ENCODE measurements around the gene HP1BP3. TPM values are rescaled to one million over a fixed set of nuclear protein-coding genes. Genes with fewer than 3 reads are reported as not detected.

The HP1BP3 gene
- polyA plus RNA-seq, 1 donor = 165 TPM

DNA sequence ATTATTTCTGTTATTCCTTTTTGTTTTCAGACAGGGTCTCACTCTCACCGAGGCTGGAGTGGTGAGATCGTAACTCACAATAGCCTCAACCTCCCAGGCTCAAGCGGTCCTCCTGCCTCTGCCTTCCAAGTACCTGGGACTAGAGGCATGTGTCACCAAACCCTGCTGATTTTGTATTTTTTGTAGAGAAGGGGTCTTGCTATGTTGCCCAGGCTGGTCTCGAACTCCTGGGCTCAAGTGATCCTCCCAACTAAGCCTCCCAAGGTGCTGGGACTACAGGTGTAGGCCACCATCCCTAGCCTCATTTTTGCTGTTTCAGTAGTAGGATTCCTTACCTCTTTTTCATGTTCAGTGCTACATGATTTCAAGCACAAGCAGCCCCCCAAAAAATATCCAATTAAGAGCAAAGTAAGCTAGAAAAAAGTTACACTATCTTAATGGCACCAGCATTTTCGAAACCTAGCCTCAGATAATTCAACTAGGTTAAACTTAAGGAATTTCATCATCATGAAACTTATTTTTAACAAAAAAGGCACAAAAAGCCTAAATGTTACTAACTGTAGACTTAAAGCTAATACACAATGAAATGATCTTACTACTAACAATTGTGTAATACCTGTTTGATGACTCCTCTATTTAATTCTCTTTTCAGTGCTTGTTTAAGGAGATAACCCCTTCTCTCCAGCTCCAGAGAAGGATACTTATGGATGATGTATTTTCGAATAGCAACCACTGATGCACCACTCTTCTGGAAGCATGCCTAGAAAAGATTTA lies 16.6 kb downstream of the HP1BP3 start:
- no peak for DNase-seq (ENCODE audit: low read depth)

DNA sequence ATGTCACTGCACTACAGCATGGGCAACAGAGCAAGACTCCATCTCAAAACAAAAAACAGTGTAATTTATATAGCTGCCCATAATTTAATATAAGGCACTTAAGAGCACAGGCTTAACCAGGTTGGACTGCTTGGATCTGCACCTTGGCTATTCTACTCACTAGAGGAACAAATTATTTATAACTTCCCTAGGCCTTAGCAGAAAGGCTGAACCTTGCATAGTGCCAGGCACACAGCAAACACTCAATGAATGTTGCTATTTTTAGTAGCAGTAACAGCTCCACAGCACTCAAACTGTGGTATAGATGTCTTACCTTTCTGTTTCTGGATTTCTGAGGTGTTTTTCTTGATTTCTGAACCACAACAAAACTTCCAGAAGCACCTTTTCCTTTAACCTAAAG lies 19.8 kb downstream of the HP1BP3 start:
- no peak for DNase-seq (ENCODE audit: low read depth)

DNA sequence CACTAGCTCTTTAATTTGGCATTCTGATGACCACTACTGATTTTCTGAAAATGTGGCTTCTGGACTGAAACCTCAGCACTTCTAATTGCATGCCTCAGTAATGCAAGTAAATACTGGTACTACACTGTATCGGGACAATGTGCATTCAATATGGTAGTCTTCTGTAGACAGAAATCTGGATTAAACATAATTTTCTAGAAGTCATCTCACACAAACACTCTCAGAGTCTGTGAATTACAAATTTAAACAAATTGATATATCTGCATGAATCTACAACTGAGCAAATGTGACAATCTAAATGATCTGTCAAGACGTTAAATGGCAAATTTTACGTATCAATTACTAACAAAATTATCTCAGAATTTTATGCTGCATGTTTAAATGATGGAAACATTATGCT lies 23.7 kb downstream of the HP1BP3 start:
- no peak for DNase-seq (ENCODE audit: low read depth)

DNA sequence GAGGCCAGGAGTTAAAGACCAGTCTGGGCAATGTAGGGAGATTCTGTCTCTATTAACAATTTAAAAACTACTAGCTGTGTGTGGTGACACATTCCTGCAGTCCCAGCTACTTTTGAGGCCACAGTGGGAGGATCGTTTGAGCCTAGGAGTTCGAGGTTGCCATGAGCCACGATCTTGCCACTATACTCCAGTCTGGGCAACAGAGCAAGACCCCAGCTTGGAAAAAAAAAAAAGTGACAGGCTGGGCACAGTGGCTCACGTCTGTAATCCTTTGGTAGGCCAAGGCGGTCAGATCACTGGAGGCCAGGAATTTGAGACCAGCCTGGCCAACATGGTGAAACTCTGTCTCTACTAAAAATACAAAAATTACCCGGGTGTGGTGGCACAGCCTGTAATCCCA lies 26.8 kb downstream of the HP1BP3 start:
- DNase-seq (ENCODE audit: low read depth) = no peak

DNA sequence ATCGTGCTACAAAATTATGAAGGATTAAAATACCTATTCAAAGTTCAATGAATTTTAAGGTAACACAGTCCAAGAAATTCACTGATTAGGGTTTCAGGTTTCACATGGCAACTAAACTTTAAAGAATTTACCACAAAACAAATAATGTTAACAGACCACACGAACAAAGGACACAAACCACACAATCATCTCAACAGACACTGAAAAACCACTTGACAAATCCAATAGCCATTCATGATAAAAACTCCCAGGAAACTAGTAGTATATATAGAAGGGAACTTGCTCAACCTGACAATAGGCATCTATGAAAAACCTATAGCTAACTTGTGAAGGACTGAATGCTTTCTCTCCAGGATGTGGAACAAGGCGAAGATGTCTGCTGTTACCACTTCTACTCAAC lies 33.5 kb downstream of the HP1BP3 start:
- DNase-seq (ENCODE audit: low read depth) = no peak

DNA sequence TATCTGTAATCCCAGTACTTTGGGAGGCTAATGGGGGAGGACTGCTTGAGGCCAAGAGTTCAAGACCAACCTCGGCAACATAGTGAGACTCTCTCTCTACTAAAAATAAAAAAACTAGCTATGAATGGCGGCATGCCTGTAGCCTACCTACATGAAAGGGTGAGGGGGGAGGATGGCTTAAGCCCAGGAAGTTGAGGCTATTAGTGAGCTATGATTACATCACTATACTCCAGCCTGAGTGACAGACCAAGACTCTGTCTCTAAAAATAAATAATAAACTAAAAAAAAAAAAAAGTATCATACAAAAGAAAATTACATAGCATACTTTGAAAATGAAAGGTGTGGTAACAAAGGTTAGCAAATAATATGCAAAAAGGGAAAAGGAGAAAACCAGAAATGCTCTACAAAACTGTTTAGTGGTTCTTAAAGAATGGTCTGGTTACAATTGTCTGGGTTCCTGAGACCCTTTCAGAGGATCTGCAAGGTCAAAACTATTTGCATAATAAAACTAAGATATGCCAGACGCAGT lies 35.6 kb downstream of the HP1BP3 start:
- DNase-seq (ENCODE audit: low read depth) = no peak

DNA sequence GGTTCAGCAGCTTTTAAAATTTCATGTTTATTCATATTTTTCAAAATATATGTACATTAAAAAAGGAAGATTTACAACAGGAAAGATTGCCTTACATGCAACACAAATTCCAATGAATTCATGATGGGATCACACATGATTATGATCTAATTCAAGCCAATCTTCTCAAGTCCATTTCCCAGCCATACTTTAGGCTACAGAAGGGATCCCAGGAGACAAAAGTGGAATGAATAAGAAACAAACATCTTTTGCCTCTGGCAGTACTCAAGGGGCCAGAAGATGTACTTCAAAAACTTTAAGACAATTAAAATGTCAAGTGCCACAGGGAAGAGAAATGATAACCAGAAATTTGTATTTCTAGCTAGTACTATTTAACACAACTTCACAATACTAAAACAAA lies 44.4 kb downstream of the HP1BP3 start:
- DNase-seq (ENCODE audit: low read depth) = no peak

DNA sequence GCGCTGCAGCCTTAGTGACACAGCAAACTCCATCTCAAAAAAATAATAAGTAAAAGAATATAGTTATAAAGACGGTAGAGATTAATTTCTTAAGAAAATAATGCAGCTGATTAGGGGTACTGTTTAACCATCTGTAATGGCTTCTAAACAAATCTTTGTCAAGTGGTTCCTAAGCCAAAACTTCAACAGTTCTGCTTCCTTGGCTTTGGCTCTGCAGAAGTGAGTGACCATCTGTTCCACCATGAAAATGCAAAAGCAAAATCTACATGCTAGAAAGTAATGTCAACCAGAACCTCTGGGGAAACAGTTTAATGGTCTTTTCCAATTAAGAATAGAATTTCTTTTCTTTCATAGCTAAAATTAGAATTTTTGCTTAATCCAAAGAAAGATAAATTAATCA lies 46.3 kb downstream of the HP1BP3 start:
- DNase-seq (ENCODE audit: low read depth) = no peak

DNA sequence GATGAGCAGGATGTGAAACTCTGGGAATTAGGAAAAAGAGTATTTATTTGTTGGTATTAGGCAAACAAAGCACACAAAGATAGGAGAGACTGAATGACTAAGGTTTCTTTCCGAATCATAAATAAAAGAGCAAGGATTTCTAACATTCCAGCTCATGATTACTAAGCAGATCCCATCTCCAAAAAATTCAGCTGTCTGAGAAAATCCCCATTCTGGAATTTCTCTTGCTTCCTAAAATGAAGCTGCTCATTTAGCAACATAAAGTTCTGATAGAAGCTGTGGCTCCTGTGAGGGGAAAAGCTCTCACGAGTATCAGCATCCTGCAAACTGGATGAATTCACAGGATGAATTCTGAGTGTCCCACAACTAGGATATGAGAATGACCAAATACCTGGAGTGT lies 47.9 kb downstream of the HP1BP3 start:
- no peak for DNase-seq (ENCODE audit: low read depth)

DNA sequence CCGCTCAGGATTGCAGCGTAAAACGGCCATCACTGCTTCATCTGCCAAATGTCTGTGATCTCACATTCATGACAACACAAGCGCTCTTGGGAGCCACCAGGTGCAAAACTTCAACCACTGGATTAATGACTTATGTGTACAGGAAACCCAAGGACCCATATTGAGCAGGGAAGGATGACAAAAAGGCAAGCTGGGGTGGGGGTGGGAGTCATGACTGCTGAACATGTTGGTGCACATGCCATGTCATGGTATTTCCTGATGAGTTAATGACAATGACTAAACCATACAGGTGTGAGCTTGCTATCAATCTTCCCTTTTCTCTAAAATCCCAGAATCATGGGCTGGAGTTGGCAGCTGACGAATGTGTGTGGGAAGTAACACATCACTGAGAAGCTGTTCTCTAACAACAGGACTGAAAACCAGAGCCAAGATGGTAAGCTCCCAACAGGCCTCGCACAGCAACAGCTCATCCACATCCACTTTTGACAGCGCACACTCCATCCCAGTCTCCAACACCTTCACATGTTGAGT lies 51.5 kb downstream of the HP1BP3 start:
- DNase-seq (ENCODE audit: low read depth) = no peak

DNA sequence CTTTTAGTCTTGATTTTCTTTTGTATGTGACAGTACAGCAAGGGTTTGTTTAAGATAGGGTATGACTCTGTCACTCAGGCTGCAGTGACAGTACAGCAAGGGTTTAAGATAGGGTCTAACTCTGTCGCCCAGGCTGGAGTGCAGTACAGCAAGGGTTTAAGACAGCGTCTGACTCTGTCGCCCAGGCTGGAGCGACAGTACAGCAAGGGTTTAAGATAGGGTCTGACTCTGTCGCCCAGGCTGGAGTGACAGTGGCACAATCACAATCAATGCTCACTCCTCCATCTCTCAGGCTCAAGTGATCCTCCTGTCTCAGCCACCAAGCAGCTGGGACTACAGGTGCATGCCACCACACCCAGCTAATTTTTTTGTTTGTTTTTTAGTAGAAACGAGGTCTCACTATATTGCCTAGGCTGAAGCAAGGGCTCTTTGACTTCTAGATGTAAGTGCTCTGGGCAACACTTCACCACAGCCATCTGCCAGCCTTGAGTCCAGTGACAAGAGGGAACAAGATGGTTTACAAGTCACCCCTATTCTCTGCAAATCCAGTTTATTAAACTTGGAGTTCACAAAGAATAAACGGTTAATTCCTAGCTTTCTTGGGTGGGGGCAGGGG lies 53.6 kb downstream of the HP1BP3 start:
- DNase-seq (ENCODE audit: low read depth) = no peak

DNA sequence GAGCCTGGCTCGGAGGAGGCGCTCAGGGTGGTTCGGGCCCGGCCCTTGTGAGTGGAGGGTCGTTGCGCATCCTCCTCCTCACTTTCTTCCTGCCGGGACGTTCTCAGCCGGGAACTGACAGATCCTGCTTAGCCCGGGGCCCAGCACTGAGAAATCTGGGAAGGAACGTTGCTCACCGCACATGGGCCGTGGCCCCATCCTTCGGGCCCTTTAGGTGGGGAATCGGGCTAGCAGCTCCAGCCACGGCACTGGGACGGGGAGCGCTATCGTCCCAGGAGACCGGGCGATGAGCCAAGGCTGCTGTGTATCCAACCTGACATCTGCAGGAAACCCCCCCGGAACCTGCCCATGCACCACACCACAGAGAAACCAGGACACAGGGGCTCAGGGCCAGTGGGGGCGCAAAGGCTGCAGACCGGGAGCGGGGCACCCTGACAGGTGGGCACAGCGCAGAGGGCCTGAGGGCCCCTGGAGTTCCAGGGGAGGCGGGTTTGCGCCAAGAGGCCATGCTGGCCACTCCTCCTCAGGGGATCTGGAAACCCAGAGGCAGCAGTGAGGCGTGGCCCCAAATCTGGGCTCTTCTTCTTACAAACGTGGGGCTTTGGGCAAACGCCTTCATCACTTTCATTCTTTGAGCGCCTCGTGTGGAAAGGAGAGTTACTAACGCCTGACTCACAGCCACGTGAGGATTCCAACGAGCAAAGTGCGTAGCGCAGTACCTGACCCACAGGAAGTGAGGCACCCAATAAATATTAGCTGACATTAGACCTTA lies 54.3 kb downstream of the HP1BP3 start, which contains the start of gene SH2D5:
SH2D5 (minus strand) TSS at position 116 of the 772 bp plus-strand sequence. CDS start 4,659 bp downstream, outside the sequence.
- DNase-seq (ENCODE audit: low read depth) = peak; percentile 25

DNA sequence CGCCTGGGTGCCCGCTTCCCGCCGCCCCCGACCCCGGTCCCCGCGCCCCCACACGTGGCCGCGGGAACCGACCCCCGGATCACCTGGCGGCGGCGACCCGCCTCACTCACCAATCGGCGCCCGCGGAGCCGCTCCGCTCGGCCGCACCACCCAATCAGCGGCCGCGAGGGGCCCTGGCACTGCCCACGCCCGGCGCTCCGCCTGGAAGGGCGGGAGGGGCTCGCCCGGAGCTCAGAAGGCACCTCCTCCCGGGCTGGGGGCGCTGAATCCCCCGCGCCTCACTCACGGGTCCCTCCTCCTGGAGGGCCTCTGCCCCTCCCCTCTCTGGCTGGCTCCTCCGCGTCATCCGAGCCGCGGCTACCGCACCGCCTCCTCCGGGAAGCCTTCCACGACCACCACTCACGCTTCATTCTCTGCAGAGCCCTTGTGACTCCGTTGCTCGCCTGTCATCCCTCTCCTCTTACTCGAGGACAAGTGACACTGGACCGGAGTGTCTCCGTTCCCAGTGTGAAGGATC lies 55.0 kb downstream of the HP1BP3 start:
- DNase-seq (ENCODE audit: low read depth) = no peak

DNA sequence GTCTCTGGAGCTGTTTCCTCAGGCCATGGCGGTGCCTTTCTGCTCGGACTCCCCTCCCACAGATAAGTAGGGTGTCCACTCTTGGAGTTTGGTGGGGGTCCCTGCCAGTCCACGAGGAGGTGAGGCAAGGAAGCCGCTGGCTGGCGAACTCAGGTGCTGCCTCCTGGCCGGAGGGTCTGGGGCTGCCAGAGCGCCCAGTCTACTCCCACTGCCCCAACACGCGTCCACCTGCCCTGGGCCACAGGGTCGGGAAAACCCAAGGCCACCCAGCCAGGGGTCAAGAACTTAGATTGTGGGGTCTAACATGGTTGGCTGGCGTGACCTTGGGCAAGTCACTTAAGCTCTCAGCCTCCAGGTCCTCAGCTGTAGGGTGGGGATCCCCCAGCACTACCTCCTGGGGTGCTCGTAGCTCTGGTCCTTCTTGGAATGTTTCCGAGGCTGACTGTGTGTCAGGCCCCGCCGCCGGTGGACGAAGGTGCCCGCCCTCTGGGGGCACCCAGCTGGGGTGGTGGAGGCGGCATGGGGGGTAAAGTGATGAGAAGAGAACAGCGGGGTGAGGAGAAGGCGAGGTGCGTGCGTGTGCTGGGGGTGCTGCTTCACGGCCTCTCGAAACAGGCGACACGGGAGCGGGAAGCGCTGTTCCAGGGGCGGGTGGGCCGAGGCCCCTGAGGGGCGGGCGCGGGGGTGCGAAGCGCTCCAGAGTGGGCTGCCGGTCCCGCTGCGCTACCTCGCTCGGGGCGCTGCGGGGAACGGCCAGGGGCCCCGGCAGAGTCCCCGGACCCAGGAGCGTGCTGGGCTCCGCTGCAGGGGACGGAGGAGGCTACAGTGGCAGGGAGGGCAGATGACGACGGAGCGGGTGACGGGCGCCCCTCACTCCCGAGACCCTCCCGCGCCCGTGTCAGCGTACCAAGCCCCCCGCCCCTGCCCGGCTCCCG lies 55.8 kb downstream of the HP1BP3 start:
- no peak for DNase-seq (ENCODE audit: low read depth)

DNA sequence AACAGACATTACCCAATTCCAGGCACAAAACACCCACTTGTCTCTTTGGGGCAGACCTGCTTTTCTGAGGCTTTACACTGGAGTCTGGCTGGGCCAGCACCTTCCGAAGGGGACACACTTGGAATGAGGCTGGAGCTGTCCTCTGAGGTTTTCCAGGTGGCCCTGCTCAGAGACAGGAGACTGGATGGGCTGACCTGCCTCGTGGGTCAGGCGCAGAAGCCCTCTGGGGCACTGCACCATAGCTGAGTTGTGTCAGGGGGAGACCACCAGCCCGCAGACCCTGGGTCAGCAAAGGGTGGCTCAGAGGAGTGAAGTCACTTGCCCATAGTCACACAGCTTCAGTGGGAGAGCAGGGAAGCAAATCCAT lies 56.4 kb downstream of the HP1BP3 start:
- no peak for DNase-seq (ENCODE audit: low read depth)

DNA sequence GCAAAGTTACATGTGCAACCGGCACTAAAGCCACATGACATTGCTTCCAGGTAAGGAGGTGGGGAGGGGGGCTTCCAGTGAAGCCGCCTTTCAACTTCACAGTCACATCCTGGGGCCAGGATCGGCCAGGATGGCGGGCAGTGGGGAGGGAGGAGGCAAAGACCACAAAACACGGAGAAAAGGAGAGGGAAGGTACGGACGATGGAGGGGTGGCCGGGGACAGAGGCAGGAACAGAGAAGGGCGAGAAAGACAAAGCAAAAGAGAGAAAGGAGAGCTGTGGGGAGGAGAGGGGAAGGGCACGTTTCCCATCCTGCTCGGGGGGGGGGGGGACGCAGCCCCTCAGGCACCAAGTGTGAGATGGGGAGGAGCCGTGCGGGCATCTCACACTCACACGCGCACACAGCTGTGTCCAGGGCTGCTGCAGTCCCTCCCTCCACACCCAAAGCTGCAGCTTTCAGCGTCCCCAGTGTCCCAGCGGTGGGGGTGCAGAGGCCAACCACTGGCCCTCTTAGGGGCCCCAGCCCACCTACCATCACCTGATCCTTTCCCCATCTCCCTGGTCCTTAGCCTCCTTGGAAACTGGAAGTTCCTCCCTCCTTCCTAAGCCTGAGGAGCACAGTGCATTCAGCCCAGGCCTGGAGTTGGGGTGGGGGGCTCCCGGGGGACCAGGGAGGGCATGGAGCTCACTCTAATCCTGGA lies 57.0 kb downstream of the HP1BP3 start:
- no peak for DNase-seq (ENCODE audit: low read depth)

DNA sequence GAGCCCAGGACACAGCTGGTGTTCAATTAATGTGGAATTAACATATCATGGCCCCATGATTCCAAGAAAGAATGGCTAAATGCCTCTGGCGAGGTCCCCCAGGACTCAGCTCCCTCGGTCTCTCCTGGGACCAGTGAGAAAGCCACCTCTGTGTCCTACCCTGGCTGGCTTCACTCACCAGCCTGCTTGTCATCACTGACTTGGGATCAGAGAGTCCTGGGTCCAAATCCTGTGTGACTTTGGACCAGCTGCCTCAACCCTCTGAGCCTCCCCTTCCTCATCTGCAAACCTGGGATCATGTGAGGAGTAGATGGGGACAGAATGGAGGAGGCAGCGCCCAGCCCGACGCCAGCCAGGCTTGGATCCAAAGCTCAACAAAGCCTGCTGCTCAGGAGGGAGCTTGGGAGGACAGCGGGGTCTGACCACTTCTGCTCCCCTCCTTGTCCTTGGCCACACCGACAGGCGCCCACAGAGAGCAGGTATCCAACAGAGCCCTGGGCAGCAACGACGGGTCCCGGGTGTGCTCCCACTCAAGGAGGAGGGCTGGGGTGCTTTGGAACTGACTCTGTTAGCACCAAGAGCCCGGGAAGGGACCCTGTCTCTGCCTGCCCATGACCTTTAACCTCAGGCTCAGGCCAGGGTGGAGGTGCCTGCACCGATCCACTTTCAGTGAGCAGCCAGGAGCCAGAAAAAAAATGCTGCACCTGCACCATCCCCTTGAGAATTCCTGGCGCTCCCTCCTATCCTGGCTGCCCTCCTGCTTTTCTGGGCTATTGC lies 57.8 kb downstream of the HP1BP3 start:
- DNase-seq (ENCODE audit: low read depth) = no peak

DNA sequence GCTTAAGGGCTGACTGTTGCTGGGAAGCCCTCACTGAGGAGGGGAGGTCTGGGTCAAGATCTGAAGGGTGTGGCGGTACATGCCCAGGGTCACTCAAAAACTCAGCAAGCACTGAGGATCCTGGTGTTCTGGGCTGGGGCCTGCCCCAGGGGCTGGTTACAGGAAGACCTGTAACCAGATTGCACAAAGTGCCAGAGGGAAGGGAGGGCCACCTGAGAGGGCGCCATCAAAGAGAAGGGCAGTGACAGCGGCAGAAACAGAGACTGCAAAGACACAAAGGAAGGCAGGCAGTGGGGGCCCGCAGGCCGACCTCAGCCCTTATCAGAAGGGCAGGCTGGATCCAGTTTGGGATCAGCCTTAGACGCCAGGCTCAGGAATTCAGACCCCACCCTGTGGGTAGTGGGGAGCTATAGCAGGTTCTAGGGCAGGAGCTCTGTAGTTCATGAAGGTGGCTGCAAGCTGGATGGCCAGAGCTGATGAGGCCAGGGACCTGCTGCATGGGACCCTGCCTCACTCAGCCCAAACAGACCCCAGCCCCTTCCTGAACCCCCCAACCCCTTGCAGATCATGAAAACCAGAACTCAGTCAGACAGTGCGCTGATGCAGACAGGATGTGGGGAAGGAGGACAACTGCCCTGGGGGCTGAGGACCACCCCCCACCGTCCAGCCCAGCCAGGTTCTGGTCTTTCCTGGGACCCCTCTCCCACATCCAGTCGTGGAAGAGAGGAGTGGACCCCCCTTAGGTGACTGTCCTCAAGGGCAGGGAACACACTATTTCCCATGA lies 58.5 kb downstream of the HP1BP3 start:
- no peak for DNase-seq (ENCODE audit: low read depth)
